DOHH2 (cell line): ENCODE data around the gene DNAI2.

ENCODE experiments used
- H3F3A ChIP-seq: fragments of 200-600 bp; sonication (generic), shearing (Covaris generic); 2 replicates; pipeline ENCODE4 v1.6.0; 2016; ENCODE audit warnings: antibody characterized with exemption, mild to moderate bottlenecking; ENCODE audit not compliant: control insufficient read depth, insufficient read depth
- H3K27ac ChIP-seq: fragments of 200-600 bp; sonication (generic); 2 replicates; pipeline ENCODE4 v1.5.1; 2014; ENCODE audit warnings: low read depth, mild to moderate bottlenecking, low read length, moderate library complexity
- H3K27me3 ChIP-seq: fragments of 200-600 bp; sonication (generic); 2 replicates; pipeline ENCODE4 v1.6.1; 2014; ENCODE audit warnings: mild to moderate bottlenecking, low read length, mixed read lengths; ENCODE audit not compliant: control insufficient read depth
- H3K36me3 ChIP-seq: fragments of 200-600 bp; sonication (generic); 2 replicates; pipeline ENCODE4 v1.6.1; 2014; ENCODE audit warnings: mild to moderate bottlenecking, low read length, moderate library complexity, mixed read lengths; ENCODE audit not compliant: control insufficient read depth
- H3K4me1 ChIP-seq: fragments of 200-600 bp; sonication (generic); 2 replicates; pipeline ENCODE4 v1.6.1; 2014; ENCODE audit warnings: mild to moderate bottlenecking, low read length, mixed read lengths; ENCODE audit not compliant: control insufficient read depth
- H3K4me2 ChIP-seq: fragments of 200-600 bp; sonication (generic); 2 replicates; pipeline ENCODE4 v1.6.0; 2014; ENCODE audit warnings: mild to moderate bottlenecking, low read length, moderate library complexity
- H3K4me3 ChIP-seq: fragments of 200-600 bp; sonication (generic); 2 replicates; pipeline ENCODE4 v1.5.1; 2014; ENCODE audit warnings: mild to moderate bottlenecking, low read length, mixed read lengths
- H3K79me2 ChIP-seq: fragments of 200-600 bp; sonication (generic); 2 replicates; pipeline ENCODE4 v1.6.1; 2014; ENCODE audit warnings: mild to moderate bottlenecking, low read length, mixed read lengths; ENCODE audit not compliant: control insufficient read depth
- H3K9me2 ChIP-seq: fragments of 200-600 bp; sonication (generic); replicated peaks from 2 replicates; pipeline ENCODE4 v1.6.1; 2014; ENCODE audit warnings: mild to moderate bottlenecking, low read length, mixed read lengths; ENCODE audit not compliant: control insufficient read depth
- H3K9me3 ChIP-seq: fragments of 200-600 bp; sonication (generic); 2 replicates; pipeline ENCODE4 v1.6.1; 2014; ENCODE audit warnings: antibody characterized with exemption, low read length, mixed read lengths; ENCODE audit not compliant: control insufficient read depth, insufficient read depth
- H4K20me1 ChIP-seq: fragments of 200-600 bp; sonication (generic); 2 replicates; pipeline ENCODE4 v1.6.0; 2014; ENCODE audit warnings: low read depth, mild to moderate bottlenecking, antibody characterized with exemption, low read length, moderate library complexity; ENCODE audit not compliant: control insufficient read depth, insufficient read depth
- EZH2phosphoT487 ChIP-seq: fragments of 200-600 bp; sonication (generic); IDR thresholded peaks from 2 replicates; pipeline ENCODE4 v1.6.1; 2017; ENCODE audit warnings: borderline replicate concordance, mild to moderate bottlenecking, antibody characterized with exemption, low read length, moderate library complexity, mixed read lengths
- TF ChIP-seq, protein P1 (sequence below): fragments of 200-600 bp; sonication (generic); IDR thresholded peaks from one replicate; pipeline ENCODE4 v1.5.1; 2014; ENCODE audit warnings: antibody characterized with exemption, mild to moderate bottlenecking, low read depth, low read length; ENCODE audit not compliant: poor library complexity, severe bottlenecking

The DNAI2 gene

DNA sequence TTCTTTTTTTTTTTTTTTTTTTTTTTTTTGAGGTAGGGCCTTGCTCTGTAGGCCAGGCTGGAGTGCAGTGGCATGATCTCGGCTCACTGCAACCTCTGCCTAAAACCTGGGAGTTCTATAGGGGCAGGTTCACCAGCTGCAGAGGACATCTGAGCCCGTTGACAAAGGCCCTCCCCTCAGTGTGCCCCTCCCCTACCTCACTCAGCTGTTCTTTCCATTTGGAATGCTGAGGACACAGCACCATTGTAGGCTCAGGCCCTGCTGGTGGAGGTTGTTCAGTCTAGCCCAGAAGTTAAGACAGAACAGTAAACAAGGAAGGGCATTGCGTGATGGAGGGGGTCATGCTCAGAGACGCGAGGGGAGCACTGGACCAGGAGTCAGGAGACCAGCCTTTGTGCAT lies 30.1 kb downstream of the DNAI2 start:
- Histone ChIP-seq H3K9me2 (no peaks in the 10 kb centered on the region), H3F3A (no peaks in the 10 kb centered on the region), H3K36me3 (no peaks in the 10 kb centered on the region), H3K27ac (no peak overlapping the region), H3K4me1 (no peaks in the 10 kb centered on the region), H3K27me3 (no peaks in the 10 kb centered on the region), H3K4me2 (no peak overlapping the region), H3K79me2 (no peaks in the 10 kb centered on the region), H3K9me3 (no peaks in the 10 kb centered on the region), H3K4me3 (no peak overlapping the region), H4K20me1 (no peaks in the 10 kb centered on the region)
- TF ChIP-seq, protein P1, sequence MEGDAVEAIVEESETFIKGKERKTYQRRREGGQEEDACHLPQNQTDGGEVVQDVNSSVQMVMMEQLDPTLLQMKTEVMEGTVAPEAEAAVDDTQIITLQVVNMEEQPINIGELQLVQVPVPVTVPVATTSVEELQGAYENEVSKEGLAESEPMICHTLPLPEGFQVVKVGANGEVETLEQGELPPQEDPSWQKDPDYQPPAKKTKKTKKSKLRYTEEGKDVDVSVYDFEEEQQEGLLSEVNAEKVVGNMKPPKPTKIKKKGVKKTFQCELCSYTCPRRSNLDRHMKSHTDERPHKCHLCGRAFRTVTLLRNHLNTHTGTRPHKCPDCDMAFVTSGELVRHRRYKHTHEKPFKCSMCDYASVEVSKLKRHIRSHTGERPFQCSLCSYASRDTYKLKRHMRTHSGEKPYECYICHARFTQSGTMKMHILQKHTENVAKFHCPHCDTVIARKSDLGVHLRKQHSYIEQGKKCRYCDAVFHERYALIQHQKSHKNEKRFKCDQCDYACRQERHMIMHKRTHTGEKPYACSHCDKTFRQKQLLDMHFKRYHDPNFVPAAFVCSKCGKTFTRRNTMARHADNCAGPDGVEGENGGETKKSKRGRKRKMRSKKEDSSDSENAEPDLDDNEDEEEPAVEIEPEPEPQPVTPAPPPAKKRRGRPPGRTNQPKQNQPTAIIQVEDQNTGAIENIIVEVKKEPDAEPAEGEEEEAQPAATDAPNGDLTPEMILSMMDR: no peak
- no peak for TF ChIP-seq EZH2phosphoT487

- Histone ChIP-seq H3K27me3 (no peaks in the 10 kb centered on the region), H3K36me3 (no peaks in the 10 kb centered on the region), H3K27ac (no peak overlapping the region), H3K4me3 (no peak overlapping the region), H3K9me3 (no peaks in the 10 kb centered on the region), H3K4me2 (no peak overlapping the region), H3K4me1 (no peaks in the 10 kb centered on the region), H3F3A (no peaks in the 10 kb centered on the region), H4K20me1 (no peaks in the 10 kb centered on the region), H3K9me2 (no peaks in the 10 kb centered on the region), H3K79me2 (no peaks in the 10 kb centered on the region)
- no peak for TF ChIP-seq EZH2phosphoT487
- TF ChIP-seq, protein P1: no peak
Measured at GRCh38 chr17:74305865-74306654, 32.0 kb downstream of the DNAI2 start.

GRCh38 chr17:74307984-74308773 lies 34.1 kb downstream of the DNAI2 start:
- Histone ChIP-seq H4K20me1 (no peaks in the 10 kb centered on the region), H3K27me3 (no peaks in the 10 kb centered on the region), H3K36me3 (no peaks in the 10 kb centered on the region), H3K9me2 (no peaks in the 10 kb centered on the region), H3K79me2 (no peaks in the 10 kb centered on the region), H3K4me3 (no peak overlapping the region), H3K4me2 (no peak overlapping the region), H3K4me1 (no peaks in the 10 kb centered on the region), H3F3A (no peaks in the 10 kb centered on the region), H3K9me3 (no peaks in the 10 kb centered on the region), H3K27ac (no peak overlapping the region)
- TF ChIP-seq, protein P1: no peak
- TF ChIP-seq EZH2phosphoT487: no peak
